ENCODE measurements around the gene CPA2. TPM values are rescaled to one million over a fixed set of nuclear protein-coding genes. Genes with fewer than 3 reads are reported as not detected.
"Not testable (repeated sequence)": the region's sequence is repeated elsewhere in the genome, so short reads cannot be mapped to it uniquely, and the experiment has no call there.

CPA2 gene
- polyA plus RNA-seq, 3 donors, result 4.2 to 4,704 (median 14.6) TPM

DNA sequence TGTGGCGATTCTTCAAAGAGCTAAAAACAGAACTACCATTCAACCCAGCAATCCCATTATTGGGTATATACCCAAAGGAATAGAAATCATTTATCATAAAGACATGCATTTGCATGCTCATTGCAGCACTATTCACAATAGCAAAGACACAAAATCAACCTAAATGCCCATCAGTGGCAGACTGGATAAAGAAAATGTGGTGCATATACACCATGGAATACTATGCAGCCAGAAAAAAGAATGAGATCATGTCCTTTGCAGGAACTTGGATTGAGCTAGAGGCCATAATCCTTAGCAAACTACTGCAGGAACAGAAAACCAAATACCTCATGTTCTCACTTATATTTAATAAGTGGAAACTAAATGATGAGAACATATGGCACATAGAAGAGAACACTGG lies 20.2 kb upstream of the CPA2 start:
- not testable (repeated sequence) for H3K27ac ChIP-seq (ENCODE audit: low read depth, low read length)
- 89 to 97% (median 92%) methylated on average over 1 of the region's 1 CpG for WGBS, 3 donors

DNA sequence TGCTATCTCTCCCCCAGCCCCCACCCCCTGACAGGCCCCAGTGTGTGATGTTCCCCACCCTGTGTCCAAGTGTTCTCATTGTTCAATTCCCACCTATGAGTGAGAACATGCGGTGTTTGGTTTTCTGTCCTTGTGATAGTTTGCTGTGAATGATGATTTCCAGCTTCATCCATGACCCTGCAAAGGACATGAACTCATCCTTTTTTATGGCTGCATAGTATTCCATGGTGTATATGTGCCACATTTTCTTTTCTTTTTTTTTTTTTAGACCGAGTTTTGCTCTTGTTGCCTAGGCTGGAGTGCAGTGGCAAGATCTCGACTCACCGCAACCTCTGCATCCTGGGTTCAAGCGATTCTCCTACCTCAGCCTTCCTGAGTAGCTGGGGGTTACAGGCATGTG lies 17.8 kb upstream of the CPA2 start:
- WGBS, 3 donors, result 97 to 98% (median 97%) methylated on average over 5 of the region's 5 CpGs
- H3K27ac ChIP-seq (ENCODE audit: low read depth, low read length), result not testable (repeated sequence)

DNA sequence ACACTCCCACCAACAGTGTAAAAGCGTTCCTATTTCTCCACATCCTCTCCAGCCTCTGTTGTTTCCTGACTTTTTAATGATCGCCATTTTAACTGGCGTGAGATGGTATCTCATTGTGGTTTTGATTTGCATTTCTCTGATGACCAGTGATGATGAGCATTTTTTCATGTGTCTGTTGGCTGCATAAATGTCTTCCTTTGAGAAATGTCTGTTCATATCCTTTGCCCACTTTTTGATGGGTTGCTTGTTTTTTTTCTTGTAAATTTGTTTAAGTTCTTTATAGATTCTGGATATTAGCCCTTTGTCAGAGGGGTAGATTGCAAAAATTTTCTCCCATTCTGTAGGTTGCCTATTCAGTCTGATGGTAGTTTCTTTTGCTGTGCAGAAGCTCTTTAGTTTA lies 17.0 kb upstream of the CPA2 start:
- not testable (repeated sequence) for H3K27ac ChIP-seq (ENCODE audit: low read depth, low read length)
- 76 to 88% (median 88%) methylated on average over 3 of the region's 3 CpGs for WGBS, 3 donors

DNA sequence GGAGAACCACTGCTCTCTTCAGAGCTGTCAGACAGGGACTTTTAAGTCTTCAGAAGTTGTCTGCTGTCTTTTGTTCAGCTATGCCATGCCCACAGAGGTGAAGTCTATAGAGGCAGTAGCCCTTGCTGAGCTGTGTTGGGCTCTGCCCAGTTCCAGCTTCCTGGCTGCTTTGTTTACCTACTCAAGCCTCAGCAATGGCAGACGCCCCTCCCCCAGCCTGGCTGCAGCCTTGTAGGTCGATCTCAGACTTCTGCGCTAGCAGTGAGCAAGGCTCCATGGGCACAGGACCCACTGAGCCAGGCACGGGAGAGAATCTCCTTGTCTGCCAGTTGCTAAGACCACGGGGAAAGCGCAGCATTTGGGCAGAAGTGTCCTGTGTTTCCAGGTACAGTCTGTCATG lies 12.1 kb upstream of the CPA2 start:
- 60 to 81% (median 80%) methylated on average over 6 of the region's 6 CpGs for WGBS, 3 donors

DNA sequence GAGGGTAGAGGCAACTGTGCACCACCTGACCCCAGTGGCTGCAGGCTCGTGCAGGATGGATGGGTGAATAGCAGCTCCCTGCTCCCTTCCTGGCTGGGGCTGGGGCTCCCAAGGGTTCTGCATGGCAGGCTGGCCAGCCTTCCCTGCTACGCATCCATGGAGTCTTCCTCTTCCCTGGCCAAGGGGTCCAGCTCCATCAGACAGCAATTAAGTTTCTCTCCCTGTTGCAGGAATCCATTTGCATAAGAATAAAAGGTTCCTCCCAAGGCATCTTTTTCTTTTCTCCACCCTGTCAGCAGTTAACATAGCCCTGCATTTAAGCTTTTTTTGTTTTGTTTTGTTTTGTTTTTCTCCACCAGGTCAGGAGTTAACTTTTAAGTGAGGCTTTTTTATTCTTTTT lies 10.0 kb upstream of the CPA2 start:
- no peak overlapping the region for H3K27ac ChIP-seq (ENCODE audit: low read depth, low read length)
- 80 to 89% (median 85%) methylated on average over 2 of the region's 2 CpGs for WGBS, 3 donors

More for the DNA sequence above, 12.1 kb upstream of the CPA2 start:
- no peak overlapping the region for H3K27ac ChIP-seq (ENCODE audit: low read depth, low read length)

DNA sequence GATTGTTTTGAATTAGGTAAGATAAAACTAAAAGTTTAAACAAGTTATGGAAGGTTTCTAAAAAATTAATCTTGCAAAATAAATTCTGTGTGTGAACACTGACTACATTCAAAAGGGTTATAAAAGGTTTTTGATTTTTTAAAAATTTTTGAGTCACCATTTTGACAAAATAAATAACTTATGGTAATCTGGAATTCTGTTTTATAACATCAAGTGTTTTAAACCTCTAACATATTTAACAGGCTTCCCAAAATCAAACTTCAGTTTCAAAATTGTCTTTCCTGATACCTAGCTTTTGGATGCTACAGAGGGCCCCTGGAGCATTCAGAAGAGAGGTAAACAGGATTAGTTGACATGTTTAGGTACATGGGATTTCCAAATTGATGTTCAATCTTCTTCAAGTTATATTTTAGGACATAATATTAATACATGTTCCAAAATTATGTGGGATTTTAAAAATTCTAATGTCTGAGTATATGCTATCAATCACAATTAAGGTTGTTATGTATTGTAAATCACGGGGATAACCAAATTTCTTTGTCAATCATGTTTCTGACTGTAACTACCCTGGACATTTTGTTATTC lies 8.1 kb upstream of the CPA2 start:
- 76 to 88% (median 85%) methylated on average over 1 of the region's 1 CpG for WGBS, 3 donors

DNA sequence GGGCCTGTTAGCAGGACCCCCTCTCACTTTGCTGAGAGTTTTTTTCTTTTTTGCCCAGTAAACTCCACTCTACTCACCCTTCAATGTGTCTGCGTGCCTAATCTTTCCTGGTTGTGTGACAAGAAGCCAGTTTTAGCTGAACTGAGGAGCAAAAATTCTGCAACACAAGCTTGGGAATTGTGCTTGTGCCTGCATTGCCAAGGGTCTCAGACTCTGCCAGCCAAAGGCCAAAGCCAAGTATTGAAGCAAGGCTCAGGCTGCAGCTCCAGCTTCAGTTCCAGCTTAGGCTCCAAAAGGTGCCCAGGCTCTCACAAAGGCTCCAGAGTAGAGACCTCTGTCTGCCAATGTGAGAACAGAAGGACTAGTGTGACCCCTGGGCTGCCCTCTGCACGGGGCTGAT lies 4.2 kb upstream of the CPA2 start:
- no peak overlapping the region for H3K27ac ChIP-seq (ENCODE audit: low read depth, low read length)
- WGBS, 3 donors, result 43 to 63% (median 58%) methylated on average over 2 of the region's 2 CpGs

More for the DNA sequence above, 8.1 kb upstream of the CPA2 start:
- no peak overlapping the region for H3K27ac ChIP-seq (ENCODE audit: low read depth, low read length)

DNA sequence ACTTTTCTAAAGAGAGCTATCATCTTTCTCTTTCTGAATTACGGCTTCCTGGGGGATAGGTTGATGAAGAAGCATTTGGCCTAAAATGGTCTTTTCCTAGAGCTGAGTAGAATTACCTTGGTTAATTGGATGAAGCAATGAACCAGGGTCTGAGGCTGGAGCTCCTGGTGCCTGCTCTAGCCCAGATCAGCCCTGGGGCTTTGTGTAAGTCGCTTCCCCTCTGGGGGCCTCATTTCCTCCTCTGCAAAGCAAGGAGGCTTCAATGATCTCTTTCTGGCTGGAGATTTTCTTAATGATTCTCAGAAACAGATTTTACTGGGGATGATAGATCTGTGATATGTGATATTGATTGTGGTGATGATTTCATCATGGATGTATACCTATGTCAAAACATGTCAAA lies 3.5 kb upstream of the CPA2 start:
- 46 to 87% (median 64%) methylated on average over 2 of the region's 2 CpGs for WGBS, 3 donors
- H3K27ac ChIP-seq (ENCODE audit: low read depth, low read length), result no peak overlapping the region

DNA sequence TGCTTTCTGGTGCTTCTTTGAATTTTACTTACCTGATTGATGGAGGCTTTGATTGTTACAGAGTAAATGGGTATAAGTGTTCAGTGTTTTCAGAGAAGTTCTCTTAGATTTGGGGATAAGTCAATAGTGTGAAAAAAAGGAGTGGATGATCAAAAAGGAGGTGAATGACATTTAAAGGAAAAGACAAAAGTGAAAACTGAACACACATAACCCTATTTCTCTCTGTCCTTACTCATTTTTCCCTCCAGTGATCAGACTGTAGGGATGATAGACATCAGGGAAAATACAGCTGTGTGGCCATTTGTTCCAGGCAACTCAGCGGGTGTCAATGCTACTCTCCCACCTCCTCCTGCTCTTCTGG lies 278 bp downstream of the CPA2 start:
- H3K27ac ChIP-seq (ENCODE audit: low read depth, low read length), result no peak overlapping the region
- WGBS, 3 donors, result 47 to 100% (median 93%) methylated on average over 1 of the region's 1 CpG

DNA sequence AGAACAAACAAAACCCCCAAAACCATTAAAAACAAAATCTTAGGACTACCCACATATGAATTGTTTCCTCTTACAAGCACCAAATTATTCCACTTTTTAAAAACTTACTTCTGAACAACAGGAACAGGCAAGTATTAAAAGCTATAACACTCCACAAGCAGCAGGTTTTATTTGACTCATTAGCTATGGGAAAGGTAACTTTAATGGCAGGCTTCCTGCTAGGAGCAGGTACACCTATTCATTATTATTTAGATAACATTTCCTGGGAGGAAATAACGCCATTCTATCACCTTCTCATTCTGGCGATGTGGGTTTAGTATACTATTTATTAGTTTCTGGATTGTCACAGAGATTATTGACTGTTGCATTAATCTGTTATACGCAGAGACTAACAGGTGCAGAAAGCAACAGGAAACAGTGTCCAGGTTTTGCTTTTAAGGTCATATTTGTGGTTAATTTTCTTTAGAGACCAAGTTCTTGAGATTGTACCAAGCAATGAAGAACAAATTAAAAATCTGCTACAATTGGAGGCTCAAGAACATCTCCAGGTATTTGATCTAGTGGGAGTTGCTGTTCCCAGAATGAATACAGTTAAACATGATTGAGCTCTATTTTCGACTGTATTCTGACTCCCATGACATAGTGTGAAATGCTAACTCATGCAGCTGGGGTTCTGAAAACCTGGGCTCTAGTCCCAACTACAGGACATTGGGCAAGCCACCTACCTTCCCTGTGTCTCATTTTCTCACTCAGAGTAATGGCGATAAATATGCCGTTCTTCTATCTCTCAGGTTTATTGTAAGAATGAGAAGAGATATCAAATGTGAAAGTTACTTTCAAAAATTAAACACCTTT lies 2.0 kb downstream of the CPA2 start:
- H3K27ac ChIP-seq (ENCODE audit: low read depth, low read length), result no peak overlapping the region
- 40 to 76% (median 75%) methylated on average over 6 of the region's 6 CpGs for WGBS, 3 donors

DNA sequence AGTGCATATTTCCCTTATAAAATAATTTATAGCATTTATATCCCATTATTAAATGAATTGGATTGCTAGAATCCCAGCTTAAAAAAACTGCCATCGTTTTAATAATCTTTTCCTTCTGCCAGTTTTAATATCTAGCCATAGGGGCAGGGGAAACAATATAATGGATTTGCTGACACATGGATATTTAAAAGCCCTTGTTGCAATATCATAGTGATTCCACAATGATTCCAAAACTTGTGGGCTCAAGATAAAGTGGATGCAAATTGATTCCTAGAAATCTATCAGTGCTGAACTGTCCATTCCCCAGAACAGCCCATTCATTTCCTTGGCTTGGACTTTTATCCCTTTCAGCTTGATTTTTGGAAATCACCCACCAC lies 2.6 kb downstream of the CPA2 start:
- WGBS, 3 donors, result 25 to 87% (median 80%) methylated on average over 1 of the region's 1 CpG
- no peak overlapping the region for H3K27ac ChIP-seq (ENCODE audit: low read depth, low read length)

DNA sequence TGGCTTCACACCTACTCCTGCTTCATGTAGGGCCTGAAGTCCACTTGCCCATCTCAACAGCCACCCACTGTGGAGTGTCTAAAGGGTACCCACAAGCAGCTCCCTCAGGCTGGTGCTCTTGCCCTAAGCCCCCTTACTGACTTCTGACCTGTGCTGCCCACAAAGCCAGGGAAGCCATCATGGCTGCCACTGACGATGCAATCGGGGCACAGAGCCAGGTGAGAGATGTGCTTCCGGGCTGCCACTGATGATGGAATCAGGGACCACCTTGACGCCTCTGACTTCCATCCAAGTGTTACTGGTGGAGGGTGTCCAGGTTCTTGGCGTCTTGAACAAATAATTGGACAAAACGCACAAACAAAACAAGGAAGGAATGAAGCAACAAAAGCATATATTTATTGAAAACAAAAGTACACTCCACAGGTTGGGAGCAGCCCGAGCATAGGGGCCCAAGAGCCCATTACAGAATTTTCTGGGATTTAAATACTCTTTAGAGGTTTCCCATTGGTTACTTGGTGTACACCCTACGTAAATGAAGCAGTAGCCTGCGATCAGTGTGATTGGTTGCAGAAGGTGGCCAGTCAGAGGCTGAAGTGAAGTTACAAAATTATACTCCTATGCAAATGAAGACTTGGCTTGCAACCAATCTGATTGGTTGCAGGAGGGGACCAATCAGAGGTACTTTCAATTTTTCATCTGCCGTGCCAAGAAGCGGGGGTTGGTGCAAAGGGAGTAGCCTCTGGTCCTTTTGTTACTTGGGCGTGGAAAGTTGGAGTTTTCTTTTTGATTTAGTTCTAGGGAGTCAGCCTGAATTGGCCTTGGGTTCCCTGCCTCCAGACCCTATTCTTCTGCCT lies 4.5 kb downstream of the CPA2 start:
- 41 to 96% (median 90%) methylated on average over 12 of the region's 12 CpGs for WGBS, 3 donors
- no peak overlapping the region for H3K27ac ChIP-seq (ENCODE audit: low read depth, low read length)

DNA sequence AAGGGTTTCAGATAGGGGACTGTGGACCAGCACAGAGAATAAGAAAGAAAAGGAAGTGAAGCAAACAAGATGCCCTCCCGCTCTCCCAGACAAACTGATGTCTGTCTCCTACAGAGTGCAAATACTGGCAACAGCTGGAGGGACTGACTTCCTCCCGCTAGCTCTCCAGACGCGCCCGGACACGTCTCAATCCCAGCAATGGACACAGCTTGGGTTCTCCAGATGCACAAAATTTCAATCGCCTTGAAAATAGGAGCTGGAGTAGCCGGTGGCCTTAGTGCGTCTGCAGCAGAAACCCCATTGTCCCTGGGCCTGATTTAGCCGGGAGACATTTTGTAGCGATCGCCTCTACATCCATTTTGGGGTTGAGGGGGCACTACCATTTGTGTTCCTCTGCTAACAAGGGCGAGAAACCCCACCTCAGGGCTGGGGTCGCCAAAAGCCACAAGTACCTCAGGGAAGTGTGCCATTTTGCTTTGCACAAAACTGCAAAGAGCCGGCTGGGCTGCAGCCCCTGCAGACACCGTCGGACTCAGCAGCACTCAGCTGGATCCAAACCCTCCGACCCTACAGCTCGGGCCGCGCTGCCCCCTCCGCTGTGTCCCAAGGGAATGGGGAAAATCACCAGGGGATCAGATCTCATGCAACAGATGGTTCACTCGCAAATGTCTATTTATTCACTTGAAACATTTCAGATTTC lies 5.9 kb downstream of the CPA2 start:
- 22 to 62% (median 58%) methylated on average over 23 of the region's 23 CpGs for WGBS, 3 donors
- no peak overlapping the region for H3K27ac ChIP-seq (ENCODE audit: low read depth, low read length)

DNA sequence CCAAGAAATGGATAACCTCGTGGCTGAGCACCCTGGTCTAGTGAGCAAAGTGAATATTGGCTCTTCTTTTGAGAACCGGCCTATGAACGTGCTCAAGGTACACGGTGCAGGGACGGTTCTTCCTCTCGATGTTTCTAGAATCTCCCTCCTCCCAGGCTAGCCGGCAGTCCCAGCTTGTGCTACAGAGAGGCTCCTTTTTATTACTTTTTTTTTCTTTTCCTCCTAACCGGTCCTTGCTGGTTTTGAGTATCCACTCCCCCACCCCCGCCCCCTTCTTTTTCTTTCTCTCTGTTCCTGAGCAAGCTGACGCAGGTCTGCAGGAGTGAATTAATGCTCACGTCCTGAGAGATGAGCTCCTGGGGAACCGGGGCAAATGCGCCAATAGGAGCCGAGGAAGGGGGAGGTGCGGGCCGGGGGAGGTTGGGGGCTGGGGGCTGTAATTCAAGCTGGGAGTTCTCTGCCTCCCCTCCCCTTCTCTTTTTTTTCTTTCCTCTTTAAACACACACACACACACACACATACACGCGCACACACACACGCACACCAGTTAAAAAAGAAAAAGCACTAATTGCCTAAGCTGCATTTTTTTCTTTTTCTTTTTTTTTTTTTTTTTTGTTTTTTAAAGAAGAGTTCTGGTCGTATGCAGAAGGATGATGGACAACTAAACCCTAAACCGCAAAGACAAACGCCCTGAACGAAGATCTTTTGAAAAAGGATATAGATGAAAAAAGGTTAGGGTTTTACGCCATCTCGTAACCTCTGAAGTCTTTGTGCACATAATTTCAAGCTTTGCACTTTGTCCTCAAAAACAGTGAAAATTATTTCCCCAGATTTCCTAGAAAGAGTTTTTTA lies 6.6 kb downstream of the CPA2 start:
- WGBS, 3 donors, result 10 to 14% (median 11%) methylated on average over 24 to 25 of the region's 25 CpGs

DNA sequence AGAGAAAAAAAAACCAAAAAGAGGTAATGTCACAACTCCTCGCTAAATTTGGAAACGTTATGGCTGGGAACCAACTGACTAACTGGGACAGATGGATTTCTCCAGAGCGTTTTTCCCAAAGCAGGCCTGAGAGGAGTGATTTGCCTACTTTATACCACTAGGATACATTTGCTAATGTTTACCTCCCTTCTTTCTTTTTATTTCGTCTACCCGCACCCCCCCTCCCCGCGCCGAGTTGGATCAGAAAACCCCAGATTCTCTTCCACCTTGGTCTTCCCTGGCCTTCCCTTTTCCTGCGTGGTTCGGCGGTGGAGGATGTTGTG lies 7.2 kb downstream of the CPA2 start:
- 27 to 32% (median 31%) methylated on average over 11 of the region's 11 CpGs for WGBS, 3 donors
- H3K27ac ChIP-seq (ENCODE audit: low read depth, low read length), result no peak overlapping the region

More for the DNA sequence above, 6.6 kb downstream of the CPA2 start:
- H3K27ac ChIP-seq (ENCODE audit: low read depth, low read length), result no peak overlapping the region

DNA sequence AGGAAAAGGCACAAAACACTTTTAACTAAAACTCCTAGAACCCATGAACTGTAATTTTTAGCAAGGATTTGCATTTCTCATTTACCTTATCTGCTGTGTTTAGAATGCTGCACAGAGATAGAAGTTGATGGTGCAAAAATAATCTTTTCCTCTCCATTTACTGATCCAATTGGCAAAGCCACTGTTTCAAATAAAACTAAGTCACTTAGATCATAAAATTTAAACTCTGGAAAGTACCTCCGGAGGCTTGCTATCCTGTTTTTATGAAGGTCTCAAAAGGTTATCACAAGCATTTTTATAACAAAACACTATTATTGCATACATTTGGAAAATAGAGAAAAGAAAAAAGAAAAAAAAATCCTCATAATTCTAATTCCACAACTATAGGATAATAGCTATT lies 7.6 kb downstream of the CPA2 start:
- H3K27ac ChIP-seq (ENCODE audit: low read depth, low read length), result no peak overlapping the region
- WGBS, 3 donors, result 24 to 51% (median 45%) methylated on average over 1 of the region's 1 CpG

DNA sequence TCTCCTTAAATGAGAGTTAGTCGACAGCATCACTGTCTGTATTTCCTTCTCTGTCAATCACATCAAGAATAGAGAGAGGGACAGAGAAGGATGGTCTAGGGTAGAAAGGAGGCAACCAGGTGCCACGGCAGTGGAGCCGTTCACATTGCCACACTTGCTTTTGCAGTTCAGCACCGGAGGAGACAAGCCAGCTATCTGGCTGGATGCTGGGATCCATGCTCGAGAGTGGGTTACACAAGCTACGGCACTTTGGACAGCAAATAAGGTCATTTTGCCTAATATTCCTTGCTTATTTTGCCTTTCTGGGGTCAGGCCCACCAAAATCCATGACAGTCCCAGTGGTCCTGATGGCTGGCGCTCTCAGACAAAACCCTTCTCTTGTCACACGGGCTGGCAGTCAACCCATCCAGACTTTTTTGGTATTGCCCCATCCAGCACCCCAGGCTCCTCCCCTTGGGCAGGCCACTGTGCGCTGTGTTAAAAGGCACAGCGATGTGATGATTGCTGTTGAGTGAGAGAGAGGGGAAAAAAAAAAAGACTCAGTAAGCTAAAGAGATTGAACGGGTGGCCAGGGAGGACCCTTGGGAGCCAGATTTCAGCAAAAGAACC lies 8.4 kb downstream of the CPA2 start:
- H3K27ac ChIP-seq (ENCODE audit: low read depth, low read length), result no peak overlapping the region
- 42 to 84% (median 83%) methylated on average over 11 of the region's 11 CpGs for WGBS, 3 donors

All from adipose tissue (tissue), 3 donors.